H4 (cell line): ENCODE measurements around the gene ZRANB1. TPM values are rescaled to one million over a fixed set of nuclear protein-coding genes. Genes with fewer than 3 reads are reported as not detected.

Source experiments
- DNase-seq: peaks from one replicate; pipeline ENCODE4 v3.0.0-alpha.2; 2015; ENCODE audit warnings: low spot score
- total RNA-seq: library from RNA; depleted of rRNA; stranded (reverse); fragments of >200 nt; shearing (Covaris generic); gene quantifications from 2 replicates; pipeline ENCODE4 v1.2.3, GENCODE V29; 2014

Gene ZRANB1
- total RNA-seq, 1 experiment from 2014 or later = 22.2 TPM

GRCh38 chr10:125004571-125005311 lies 62.8 kb downstream of the ZRANB1 start:
- DNase-seq = no peak

GRCh38 chr10:125005312-125006187 lies 63.6 kb downstream of the ZRANB1 start:
- DNase-seq = no peak

GRCh38 chr10:125006188-125006680 lies 64.3 kb downstream of the ZRANB1 start:
- DNase-seq = no peak

- DNase-seq = no peak
These were observed 65.1 kb downstream of the ZRANB1 start for GRCh38 chr10:125006921-125007426.

GRCh38 chr10:125007436-125007835 lies 65.5 kb downstream of the ZRANB1 start:
- DNase-seq = no peak

GRCh38 chr10:125008689-125009638 lies 67.0 kb downstream of the ZRANB1 start:
- no peak for DNase-seq

GRCh38 chr10:125009661-125010161 lies 67.8 kb downstream of the ZRANB1 start:
- DNase-seq = no peak

- no peak for DNase-seq
These were observed 68.4 kb downstream of the ZRANB1 start for GRCh38 chr10:125010362-125010761.

- DNase-seq = no peak
These were observed 69.4 kb downstream of the ZRANB1 start for GRCh38 chr10:125011171-125011925.

GRCh38 chr10:125011926-125012705 lies 70.2 kb downstream of the ZRANB1 start:
- no peak for DNase-seq

- DNase-seq = no peak
These were observed 71.1 kb downstream of the ZRANB1 start for GRCh38 chr10:125012851-125013528.

GRCh38 chr10:125013529-125013872 lies 71.6 kb downstream of the ZRANB1 start:
- no peak for DNase-seq

GRCh38 chr10:125014086-125014830 lies 72.3 kb downstream of the ZRANB1 start:
- no peak for DNase-seq

- no peak for DNase-seq
These were observed 73.0 kb downstream of the ZRANB1 start for GRCh38 chr10:125014836-125015355.

GRCh38 chr10:125015356-125015944 lies 73.5 kb downstream of the ZRANB1 start:
- no peak for DNase-seq

GRCh38 chr10:125016123-125016522 lies 74.2 kb downstream of the ZRANB1 start:
- no peak for DNase-seq

GRCh38 chr10:125016611-125017202 lies 74.8 kb downstream of the ZRANB1 start:
- no peak for DNase-seq
